Neural progenitor cell (in vitro differentiated cells): ENCODE results near the gene PLK1.

Experiments used
- CTCF ChIP-seq: fragments of 200-600 bp; sonication (generic); IDR thresholded peaks from 2 replicates; pipeline ENCODE4 v1.5.1; 2017; ENCODE audit warnings: antibody characterized with exemption, mild to moderate bottlenecking
- EZH2 ChIP-seq: fragments of 200-600 bp; sonication (generic); IDR thresholded peaks from 2 replicates; pipeline ENCODE4 v1.6.1; 2017; ENCODE audit warnings: antibody characterized with exemption, mild to moderate bottlenecking, moderate library complexity

- no peak for TF ChIP-seq CTCF
- no peak for TF ChIP-seq EZH2
These were observed 27.8 kb downstream of the PLK1 start for GRCh38 chr16:23706439-23706838.
